ENCODE data around the gene ACVRL1.
A peak's percentile ranks its signal among the peaks of the same experiment; 100 is the strongest.

ACVRL1 gene

GRCh38 chr12:51944608-51945233 lies 37.4 kb downstream of the ACVRL1 start:
- no peak for DNase-seq

- no peak for DNase-seq
Observed at GRCh38 chr12:51947246-51947996, 40.1 kb downstream of the ACVRL1 start.

GRCh38 chr12:51948066-51948465 lies 40.8 kb downstream of the ACVRL1 start:
- no peak for DNase-seq

- DNase-seq = no peak
Observed at GRCh38 chr12:51949342-51950030, 42.2 kb downstream of the ACVRL1 start.

- DNase-seq = no peak
Observed at GRCh38 chr12:51950682-51951198, 43.4 kb downstream of the ACVRL1 start.

GRCh38 chr12:51951199-51951842 lies 44.0 kb downstream of the ACVRL1 start, which contains the start of gene ACVR1B:
Gene ACVR1B (plus strand): TSS chr12:51951699. CDS start chr12:51951744, 45 bp downstream.
- peak; percentile 95 to 98 for DNase-seq

GRCh38 chr12:51951843-51952722 lies 44.8 kb downstream of the ACVRL1 start:
- DNase-seq = peak in 1 of 2 experiments; percentile 57

GRCh38 chr12:51953089-51953488 lies 45.8 kb downstream of the ACVRL1 start:
- DNase-seq = peak; percentile 78 to 79

- peak in 1 of 2 experiments; percentile 16 for DNase-seq
Observed at GRCh38 chr12:51953864-51954263, 46.6 kb downstream of the ACVRL1 start.

- peak; percentile 18 to 55 for DNase-seq
Observed at GRCh38 chr12:51954561-51955361, 47.5 kb downstream of the ACVRL1 start.

GRCh38 chr12:51955702-51956101 lies 48.4 kb downstream of the ACVRL1 start:
- DNase-seq = no peak

- DNase-seq = no peak
Observed at GRCh38 chr12:51958542-51958941, 51.2 kb downstream of the ACVRL1 start.

GRCh38 chr12:51959211-51959610 lies 51.9 kb downstream of the ACVRL1 start:
- DNase-seq = no peak

- no peak for DNase-seq
Observed at GRCh38 chr12:51959921-51960320, 52.6 kb downstream of the ACVRL1 start.

- no peak for DNase-seq
Observed at GRCh38 chr12:51960488-51960887, 53.2 kb downstream of the ACVRL1 start.

- no peak for DNase-seq
Observed at GRCh38 chr12:51960890-51961289, 53.6 kb downstream of the ACVRL1 start.

GRCh38 chr12:51961834-51962233 lies 54.5 kb downstream of the ACVRL1 start:
- DNase-seq = peak; percentile 96 to 99

- DNase-seq = peak in 1 of 2 experiments; percentile 34
Observed at GRCh38 chr12:51962737-51963136, 55.4 kb downstream of the ACVRL1 start.

GRCh38 chr12:51963477-51963876 lies 56.2 kb downstream of the ACVRL1 start:
- no peak for DNase-seq

- no peak for DNase-seq
Observed at GRCh38 chr12:51969643-51970042, 62.3 kb downstream of the ACVRL1 start.
